ENCODE data around the gene ACOX2.

ACOX2 gene

DNA sequence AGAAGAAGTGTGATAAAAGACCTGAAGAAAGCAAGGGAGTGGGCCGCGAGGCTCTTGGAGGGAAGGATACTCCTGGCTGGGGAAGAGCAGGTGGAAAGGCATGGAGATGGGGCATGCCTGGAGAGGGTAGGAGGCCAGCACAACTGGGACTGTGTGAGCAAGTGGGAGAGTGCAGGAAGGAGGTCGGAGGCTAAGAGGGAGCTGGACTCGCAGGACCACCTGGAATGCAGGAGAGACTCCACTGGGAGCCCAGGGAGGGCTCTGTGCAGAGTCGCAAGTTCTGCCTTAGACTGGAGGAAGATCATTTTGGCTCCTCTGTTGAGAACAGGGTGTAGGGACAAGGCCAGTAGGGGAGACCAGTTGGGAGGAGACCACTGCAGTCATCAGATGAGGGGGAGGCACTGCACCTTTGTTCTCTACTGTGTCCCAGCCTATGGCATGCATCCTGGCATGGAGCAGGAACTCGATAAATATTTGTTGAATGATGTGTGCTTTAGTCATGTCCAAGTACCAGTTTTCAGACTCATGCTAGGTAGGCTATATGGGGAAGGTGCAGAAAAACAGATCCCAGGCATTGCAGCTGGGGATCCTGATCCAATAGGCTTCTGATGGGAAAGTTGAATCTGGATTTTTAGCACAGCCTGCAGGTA is 26.5 kb upstream of the ACOX2 start:
- Histone ChIP-seq H3K4me3 (ENCODE audit: low read depth, low read length, poor library complexity, severe bottlenecking) (no peak overlapping the region), H4K20me1 (ENCODE audit: insufficient read depth, low read length) (no peaks in the 10 kb centered on the region)
- TF ChIP-seq CTCF (IDR thresholded peaks at IDR 0.05; ENCODE audit: low read length) (no peak), EZH2 (IDR thresholded peaks at IDR 0.05; ENCODE audit: borderline replicate concordance, low read length) (no peak)

GRCh38 chr3:58562498-58562897 is 25.5 kb upstream of the ACOX2 start:
- H3K4me1 ChIP-seq (ENCODE audit: insufficient read depth, low read length, severe bottlenecking) = no peaks in the 10 kb centered on the region
- H3K27me3 ChIP-seq (ENCODE audit: insufficient read depth, low read length) = no peaks in the 10 kb centered on the region
- H2AFZ ChIP-seq (ENCODE audit: low read length) = no peak overlapping the region
- H3K4me2 ChIP-seq (ENCODE audit: low read length) = no peak overlapping the region
- H3K9me2 ChIP-seq (ENCODE audit: low read depth, low read length) = no peaks in the 10 kb centered on the region
- H3K27ac ChIP-seq (ENCODE audit: low read depth, low read length, poor library complexity, severe bottlenecking) = no peak overlapping the region
- no peaks in the 10 kb centered on the region for H3K36me3 ChIP-seq (ENCODE audit: insufficient read depth, low read length)
- no peak for TF ChIP-seq CTCF (IDR thresholded peaks at IDR 0.05; ENCODE audit: low read length)
- TF ChIP-seq EZH2 (IDR thresholded peaks at IDR 0.05; ENCODE audit: borderline replicate concordance, low read length) = no peak
- no peaks in the 10 kb centered on the region for H3F3A ChIP-seq (ENCODE audit: insufficient read depth, low read length)
- H3K9ac ChIP-seq (ENCODE audit: low read length) = no peak overlapping the region
- H4K20me1 ChIP-seq (ENCODE audit: insufficient read depth, low read length) = no peaks in the 10 kb centered on the region
- no peak overlapping the region for H3K4me3 ChIP-seq (ENCODE audit: low read depth, low read length, poor library complexity, severe bottlenecking)
- H3K9me3 ChIP-seq (ENCODE audit: low read length) = no peaks in the 10 kb centered on the region
- no peaks in the 10 kb centered on the region for H3K79me2 ChIP-seq (ENCODE audit: insufficient read depth, low read length)

More for the DNA sequence above, 26.5 kb upstream of the ACOX2 start:
- Histone ChIP-seq H3K27ac (ENCODE audit: low read depth, low read length, poor library complexity, severe bottlenecking) (no peak overlapping the region), H3K36me3 (ENCODE audit: insufficient read depth, low read length) (no peaks in the 10 kb centered on the region), H3K4me2 (ENCODE audit: low read length) (no peak overlapping the region), H3K79me2 (ENCODE audit: insufficient read depth, low read length) (no peaks in the 10 kb centered on the region), H3K27me3 (ENCODE audit: insufficient read depth, low read length) (no peaks in the 10 kb centered on the region), H2AFZ (ENCODE audit: low read length) (no peak overlapping the region), H3K9ac (ENCODE audit: low read length) (no peak overlapping the region), H3F3A (ENCODE audit: insufficient read depth, low read length) (no peaks in the 10 kb centered on the region), H3K9me3 (ENCODE audit: low read length) (no peaks in the 10 kb centered on the region), H3K9me2 (ENCODE audit: low read depth, low read length) (no peaks in the 10 kb centered on the region), H3K4me1 (ENCODE audit: insufficient read depth, low read length, severe bottlenecking) (no peaks in the 10 kb centered on the region)

- Histone ChIP-seq H3K4me3 (ENCODE audit: low read depth, low read length, poor library complexity, severe bottlenecking) (no peak overlapping the region), H4K20me1 (ENCODE audit: insufficient read depth, low read length) (no peaks in the 10 kb centered on the region), H3K4me1 (ENCODE audit: insufficient read depth, low read length, severe bottlenecking) (no peaks in the 10 kb centered on the region), H3K36me3 (ENCODE audit: insufficient read depth, low read length) (no peaks in the 10 kb centered on the region), H3K27ac (ENCODE audit: low read depth, low read length, poor library complexity, severe bottlenecking) (no peak overlapping the region), H3K4me2 (ENCODE audit: low read length) (no peak overlapping the region), H3K27me3 (ENCODE audit: insufficient read depth, low read length) (no peaks in the 10 kb centered on the region), H3K9me2 (ENCODE audit: low read depth, low read length) (no peaks in the 10 kb centered on the region), H3F3A (ENCODE audit: insufficient read depth, low read length) (no peaks in the 10 kb centered on the region), H3K9ac (ENCODE audit: low read length) (no peak overlapping the region), H2AFZ (ENCODE audit: low read length) (no peak overlapping the region), H3K79me2 (ENCODE audit: insufficient read depth, low read length) (no peaks in the 10 kb centered on the region), H3K9me3 (ENCODE audit: low read length) (no peaks in the 10 kb centered on the region)
- TF ChIP-seq EZH2 (IDR thresholded peaks at IDR 0.05; ENCODE audit: borderline replicate concordance, low read length) = no peak
- TF ChIP-seq CTCF (IDR thresholded peaks at IDR 0.05; ENCODE audit: low read length) = peak; percentile 33; the same call in 1 of the 2 replicates
These were observed 23.9 kb upstream of the ACOX2 start for GRCh38 chr3:58560771-58561311.
